ENCODE measurements around the gene AK2.
"Not testable (repeated sequence)": the region's sequence is repeated elsewhere in the genome, so short reads cannot be mapped to it uniquely, and the experiment has no call there.

DNA sequence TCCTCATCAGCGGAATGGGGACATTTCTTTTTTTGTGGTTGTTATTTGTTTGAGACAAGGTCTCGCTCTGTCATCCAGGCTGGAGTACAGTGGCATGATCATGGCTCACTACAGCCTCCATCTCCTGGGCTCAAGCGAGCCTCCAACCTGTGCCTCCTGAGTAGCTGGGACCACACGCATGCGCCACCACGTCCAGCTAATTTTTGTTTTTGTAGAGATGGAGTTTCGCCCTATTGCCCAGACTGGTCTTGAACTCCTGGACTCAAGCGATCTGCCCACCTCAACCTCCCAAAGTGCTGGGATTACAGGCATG is 43.4 kb downstream of the AK2 start:
- TF ChIP-seq, protein P1, sequence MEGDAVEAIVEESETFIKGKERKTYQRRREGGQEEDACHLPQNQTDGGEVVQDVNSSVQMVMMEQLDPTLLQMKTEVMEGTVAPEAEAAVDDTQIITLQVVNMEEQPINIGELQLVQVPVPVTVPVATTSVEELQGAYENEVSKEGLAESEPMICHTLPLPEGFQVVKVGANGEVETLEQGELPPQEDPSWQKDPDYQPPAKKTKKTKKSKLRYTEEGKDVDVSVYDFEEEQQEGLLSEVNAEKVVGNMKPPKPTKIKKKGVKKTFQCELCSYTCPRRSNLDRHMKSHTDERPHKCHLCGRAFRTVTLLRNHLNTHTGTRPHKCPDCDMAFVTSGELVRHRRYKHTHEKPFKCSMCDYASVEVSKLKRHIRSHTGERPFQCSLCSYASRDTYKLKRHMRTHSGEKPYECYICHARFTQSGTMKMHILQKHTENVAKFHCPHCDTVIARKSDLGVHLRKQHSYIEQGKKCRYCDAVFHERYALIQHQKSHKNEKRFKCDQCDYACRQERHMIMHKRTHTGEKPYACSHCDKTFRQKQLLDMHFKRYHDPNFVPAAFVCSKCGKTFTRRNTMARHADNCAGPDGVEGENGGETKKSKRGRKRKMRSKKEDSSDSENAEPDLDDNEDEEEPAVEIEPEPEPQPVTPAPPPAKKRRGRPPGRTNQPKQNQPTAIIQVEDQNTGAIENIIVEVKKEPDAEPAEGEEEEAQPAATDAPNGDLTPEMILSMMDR (IDR thresholded peaks at IDR 0.05), result not testable (repeated sequence)
- not testable (repeated sequence) for TF ChIP-seq POLR2A (IDR thresholded peaks at IDR 0.05)

Measured in adrenal gland (tissue), 5 donors.